Iris pigment epithelial cell (primary cell): ENCODE results near the gene CNOT6.
"Not testable (repeated sequence)": the region's sequence is repeated elsewhere in the genome, so short reads cannot be mapped to it uniquely, and the experiment has no call there.

Source experiments
- DNase-seq: peaks from one replicate; pipeline ENCODE4 v3.0.0-alpha.2; 2011; ENCODE audit warnings: low read depth

Gene CNOT6

GRCh38 chr5:180519098-180519497 is 24.9 kb downstream of the CNOT6 start:
- DNase-seq = peak; percentile 84

- DNase-seq = no peak
Measured at GRCh38 chr5:180521101-180521500, 26.9 kb downstream of the CNOT6 start.

GRCh38 chr5:180521591-180521990 is 27.4 kb downstream of the CNOT6 start:
- DNase-seq = no peak

GRCh38 chr5:180522330-180522729 is 28.2 kb downstream of the CNOT6 start:
- no peak for DNase-seq

- peak; percentile 29 for DNase-seq
Measured at GRCh38 chr5:180523629-180524466, 29.7 kb downstream of the CNOT6 start.

GRCh38 chr5:180525399-180525798 is 31.2 kb downstream of the CNOT6 start:
- no peak for DNase-seq

- DNase-seq = peak; percentile 30
Measured at GRCh38 chr5:180526269-180526668, 32.1 kb downstream of the CNOT6 start.

GRCh38 chr5:180527659-180528058 is 33.5 kb downstream of the CNOT6 start:
- no peak for DNase-seq

- not testable (repeated sequence) for DNase-seq
Measured at GRCh38 chr5:180531036-180531585, 36.9 kb downstream of the CNOT6 start.

- DNase-seq = no peak
Measured at GRCh38 chr5:180532268-180532667, 38.1 kb downstream of the CNOT6 start.

GRCh38 chr5:180533845-180534244 is 39.7 kb downstream of the CNOT6 start:
- DNase-seq = no peak

GRCh38 chr5:180535573-180535972 is 41.4 kb downstream of the CNOT6 start:
- no peak for DNase-seq

- no peak for DNase-seq
Measured at GRCh38 chr5:180540050-180540694, 46.0 kb downstream of the CNOT6 start.

- DNase-seq = no peak
Measured at GRCh38 chr5:180541710-180542109, 47.5 kb downstream of the CNOT6 start.

GRCh38 chr5:180545248-180545647 is 51.1 kb downstream of the CNOT6 start:
- no peak for DNase-seq

- DNase-seq = no peak
Measured at GRCh38 chr5:180548563-180548962, 54.4 kb downstream of the CNOT6 start.

- DNase-seq = peak; percentile 23
Measured at GRCh38 chr5:180553530-180553929, 59.4 kb downstream of the CNOT6 start.

GRCh38 chr5:180555168-180555921 is 61.2 kb downstream of the CNOT6 start:
- peak; percentile 85 for DNase-seq

- no peak for DNase-seq
Measured at GRCh38 chr5:180557217-180557809, 63.1 kb downstream of the CNOT6 start.

GRCh38 chr5:180558232-180558631 is 64.1 kb downstream of the CNOT6 start:
- no peak for DNase-seq

GRCh38 chr5:180563994-180564393 is 69.8 kb downstream of the CNOT6 start:
- DNase-seq = no peak

GRCh38 chr5:180568914-180569313 is 74.7 kb downstream of the CNOT6 start:
- DNase-seq = no peak
